Endothelial cell of umbilical vein (primary cell): ENCODE data around the gene INPP5A.
"Not testable (repeated sequence)": the region's sequence is repeated elsewhere in the genome, so short reads cannot be mapped to it uniquely, and the experiment has no call there.

Experiments
- EZH2 ChIP-seq: IDR thresholded peaks from 2 replicates; pipeline ENCODE4 v1.6.1; 2012; ENCODE audit warnings: borderline replicate concordance, low read depth, mild to moderate bottlenecking, moderate library complexity, low read length, inconsistent platforms; ENCODE audit not compliant: severe bottlenecking
- POLR2A ChIP-seq: IDR thresholded peaks from 2 replicates; pipeline ENCODE4 v1.6.1; 2012; ENCODE audit warnings: low read depth, mild to moderate bottlenecking, control low read depth, low read length
- POLR2AphosphoS5 ChIP-seq: IDR thresholded peaks from 2 replicates; pipeline ENCODE4 v1.6.1; 2012; ENCODE audit warnings: low read depth, mild to moderate bottlenecking, control low read depth, low read length, moderate library complexity; ENCODE audit not compliant: insufficient read depth
- TF ChIP-seq, protein P1 (sequence below), 2 donors: IDR thresholded peaks; 1 replicate in 1 of 2; 2 replicates in 1 of 2; pipeline ENCODE4 v1.5.1; 2011; ENCODE audit warnings: low read length in 2 of 2, mild to moderate bottlenecking in 2 of 2, moderate library complexity in 2 of 2, control low read depth in 1 of 2, inconsistent platforms in 1 of 2, low read depth in 1 of 2; ENCODE audit not compliant: insufficient read depth in 1 of 2; ENCODE audit errors: extremely low read depth in 1 of 2
- TF ChIP-seq, protein P2 (sequence below): IDR thresholded peaks from 2 replicates; pipeline ENCODE4 v1.6.1; 2011; ENCODE audit not compliant: insufficient read depth, insufficient read length

DNA sequence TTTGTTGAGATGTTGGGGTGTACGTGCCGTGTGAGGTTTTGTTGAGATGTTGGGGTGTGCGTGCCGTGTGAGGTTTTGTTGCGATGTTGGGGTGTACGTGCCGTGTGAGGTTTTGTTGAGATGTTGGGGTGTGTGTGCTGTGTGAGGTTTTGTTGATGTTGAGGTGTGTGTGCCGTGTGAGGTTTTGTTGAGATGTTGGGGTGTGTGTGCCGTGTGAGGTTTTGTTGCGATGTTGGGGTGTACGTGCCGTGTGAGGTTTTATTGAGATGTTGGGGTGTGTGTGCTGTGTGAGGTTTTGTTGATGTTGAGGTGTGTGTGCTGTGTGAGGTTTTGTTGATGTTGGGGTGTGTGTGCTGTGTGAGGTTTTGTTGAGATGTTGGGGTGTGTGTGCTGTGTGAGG, 35.4 kb downstream of the INPP5A start:
- TF ChIP-seq POLR2A, EZH2, POLR2AphosphoS5: not testable (repeated sequence)
- TF ChIP-seq, protein P1, sequence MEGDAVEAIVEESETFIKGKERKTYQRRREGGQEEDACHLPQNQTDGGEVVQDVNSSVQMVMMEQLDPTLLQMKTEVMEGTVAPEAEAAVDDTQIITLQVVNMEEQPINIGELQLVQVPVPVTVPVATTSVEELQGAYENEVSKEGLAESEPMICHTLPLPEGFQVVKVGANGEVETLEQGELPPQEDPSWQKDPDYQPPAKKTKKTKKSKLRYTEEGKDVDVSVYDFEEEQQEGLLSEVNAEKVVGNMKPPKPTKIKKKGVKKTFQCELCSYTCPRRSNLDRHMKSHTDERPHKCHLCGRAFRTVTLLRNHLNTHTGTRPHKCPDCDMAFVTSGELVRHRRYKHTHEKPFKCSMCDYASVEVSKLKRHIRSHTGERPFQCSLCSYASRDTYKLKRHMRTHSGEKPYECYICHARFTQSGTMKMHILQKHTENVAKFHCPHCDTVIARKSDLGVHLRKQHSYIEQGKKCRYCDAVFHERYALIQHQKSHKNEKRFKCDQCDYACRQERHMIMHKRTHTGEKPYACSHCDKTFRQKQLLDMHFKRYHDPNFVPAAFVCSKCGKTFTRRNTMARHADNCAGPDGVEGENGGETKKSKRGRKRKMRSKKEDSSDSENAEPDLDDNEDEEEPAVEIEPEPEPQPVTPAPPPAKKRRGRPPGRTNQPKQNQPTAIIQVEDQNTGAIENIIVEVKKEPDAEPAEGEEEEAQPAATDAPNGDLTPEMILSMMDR (IDR thresholded peaks at IDR 0.05; ENCODE audit: extremely low read depth in 1 of 2, insufficient read depth in 1 of 2, low read depth in 1 of 2, low read length in 2 of 2), result not testable (repeated sequence)
- TF ChIP-seq, protein P2, sequence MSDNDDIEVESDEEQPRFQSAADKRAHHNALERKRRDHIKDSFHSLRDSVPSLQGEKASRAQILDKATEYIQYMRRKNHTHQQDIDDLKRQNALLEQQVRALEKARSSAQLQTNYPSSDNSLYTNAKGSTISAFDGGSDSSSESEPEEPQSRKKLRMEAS, result not testable (repeated sequence)
